Breast epithelium (tissue), 3 donors: Measurements from ENCODE around the gene VEGFC.

Experiments used
- POLR2A ChIP-seq: fragments of 450-650 bp; IDR thresholded peaks from one replicate; pipeline ENCODE4 v1.6.1; 2016; ENCODE audit warnings: antibody characterized with exemption, mild to moderate bottlenecking, moderate library complexity
- TF ChIP-seq, protein P1 (sequence below), 3 donors: fragments of 450-650 bp; IDR thresholded peaks; one replicate each; pipeline ENCODE4 v1.5.1; 2016 to 2017; ENCODE audit warnings: antibody characterized with exemption in 3 of 3, mild to moderate bottlenecking in 3 of 3, moderate library complexity in 3 of 3

DNA sequence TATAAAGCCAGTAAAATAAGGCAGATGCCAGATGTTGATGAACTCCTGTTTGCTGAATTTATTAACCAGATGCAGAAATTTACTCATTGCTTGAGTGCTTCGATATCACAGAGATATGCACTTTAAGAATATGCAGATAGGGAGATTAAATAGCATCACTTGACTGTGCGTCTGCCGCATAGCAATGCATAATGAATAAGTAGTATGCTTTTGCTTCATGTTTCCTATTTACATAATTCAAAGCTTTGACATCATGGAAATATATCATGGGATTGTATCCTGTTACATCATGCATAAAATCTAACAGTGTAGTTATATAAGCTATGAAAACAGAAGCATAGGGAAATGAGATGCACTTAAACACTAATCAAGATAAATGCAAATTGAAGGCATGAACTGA lies 45.9 kb downstream of the VEGFC start:
- TF ChIP-seq POLR2A = no peak
- TF ChIP-seq, protein P1, sequence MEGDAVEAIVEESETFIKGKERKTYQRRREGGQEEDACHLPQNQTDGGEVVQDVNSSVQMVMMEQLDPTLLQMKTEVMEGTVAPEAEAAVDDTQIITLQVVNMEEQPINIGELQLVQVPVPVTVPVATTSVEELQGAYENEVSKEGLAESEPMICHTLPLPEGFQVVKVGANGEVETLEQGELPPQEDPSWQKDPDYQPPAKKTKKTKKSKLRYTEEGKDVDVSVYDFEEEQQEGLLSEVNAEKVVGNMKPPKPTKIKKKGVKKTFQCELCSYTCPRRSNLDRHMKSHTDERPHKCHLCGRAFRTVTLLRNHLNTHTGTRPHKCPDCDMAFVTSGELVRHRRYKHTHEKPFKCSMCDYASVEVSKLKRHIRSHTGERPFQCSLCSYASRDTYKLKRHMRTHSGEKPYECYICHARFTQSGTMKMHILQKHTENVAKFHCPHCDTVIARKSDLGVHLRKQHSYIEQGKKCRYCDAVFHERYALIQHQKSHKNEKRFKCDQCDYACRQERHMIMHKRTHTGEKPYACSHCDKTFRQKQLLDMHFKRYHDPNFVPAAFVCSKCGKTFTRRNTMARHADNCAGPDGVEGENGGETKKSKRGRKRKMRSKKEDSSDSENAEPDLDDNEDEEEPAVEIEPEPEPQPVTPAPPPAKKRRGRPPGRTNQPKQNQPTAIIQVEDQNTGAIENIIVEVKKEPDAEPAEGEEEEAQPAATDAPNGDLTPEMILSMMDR (IDR thresholded peaks at IDR 0.05) = no peak
